Measurements from ENCODE around the gene PHACTR1.

Gene PHACTR1

DNA sequence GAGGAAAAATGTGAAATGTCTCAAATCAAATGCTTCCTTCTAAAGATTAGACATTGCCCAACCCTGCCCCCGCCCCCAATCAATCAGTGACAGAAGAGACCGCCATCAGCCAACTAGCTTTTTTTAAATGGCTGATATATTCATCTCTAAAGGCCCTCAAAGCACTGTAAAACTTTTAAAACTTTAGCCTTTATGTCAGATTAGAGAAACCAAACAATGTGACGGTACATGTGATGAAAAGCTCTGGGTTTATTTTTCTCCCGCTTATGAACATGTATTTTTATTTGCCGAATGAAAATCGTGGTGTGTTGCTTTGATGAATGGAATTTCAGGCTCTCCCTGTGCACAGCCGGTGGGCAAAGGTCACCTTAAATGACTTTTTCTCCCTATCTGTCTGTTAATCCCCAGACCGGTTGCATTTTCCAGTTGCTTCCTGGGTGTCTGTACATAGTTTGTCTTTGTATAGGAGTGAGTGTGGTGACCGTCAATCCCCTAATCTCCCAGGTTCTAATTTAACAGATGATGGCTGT, 573.3 kb downstream of the PHACTR1 start:
- no peak for DNase-seq (ENCODE audit: low read depth)

- DNase-seq (ENCODE audit: low read depth) = no peak
Observed at GRCh38 chr6:13290335-13290734, 573.8 kb downstream of the PHACTR1 start.

GRCh38 chr6:13292774-13293173, 576.2 kb downstream of the PHACTR1 start:
- no peak for DNase-seq (ENCODE audit: low read depth)

GRCh38 chr6:13294499-13295069, 578.0 kb downstream of the PHACTR1 start:
- no peak for DNase-seq (ENCODE audit: low read depth)

GRCh38 chr6:13295576-13295975, 579.0 kb downstream of the PHACTR1 start:
- no peak for DNase-seq (ENCODE audit: low read depth)

- no peak for DNase-seq (ENCODE audit: low read depth)
Observed at GRCh38 chr6:13296536-13296997, 580.0 kb downstream of the PHACTR1 start.

DNA sequence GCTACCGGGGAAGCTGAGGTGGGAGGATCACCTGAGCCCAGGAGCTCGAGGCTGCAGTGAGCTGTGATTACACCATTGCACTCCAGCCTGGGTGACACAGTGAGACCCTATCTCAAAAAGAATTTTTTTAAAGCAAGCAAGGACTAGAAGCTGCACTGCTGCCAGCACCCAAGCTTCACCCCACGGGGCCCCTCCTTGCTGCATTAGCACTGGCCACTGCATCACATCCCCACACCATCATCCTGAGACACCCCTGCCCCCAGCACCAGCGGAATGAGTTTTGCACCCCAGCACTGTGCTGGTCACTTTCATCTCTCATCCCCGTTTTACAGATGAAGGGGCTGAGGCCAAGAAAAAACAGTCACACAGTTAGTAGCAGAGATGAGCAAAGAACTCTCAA, 580.8 kb downstream of the PHACTR1 start:
- DNase-seq (ENCODE audit: low read depth) = no peak

GRCh38 chr6:13298446-13298845, 581.9 kb downstream of the PHACTR1 start:
- no peak for DNase-seq (ENCODE audit: low read depth)

GRCh38 chr6:13299403-13299821, 582.8 kb downstream of the PHACTR1 start:
- DNase-seq (ENCODE audit: low read depth) = no peak

DNA sequence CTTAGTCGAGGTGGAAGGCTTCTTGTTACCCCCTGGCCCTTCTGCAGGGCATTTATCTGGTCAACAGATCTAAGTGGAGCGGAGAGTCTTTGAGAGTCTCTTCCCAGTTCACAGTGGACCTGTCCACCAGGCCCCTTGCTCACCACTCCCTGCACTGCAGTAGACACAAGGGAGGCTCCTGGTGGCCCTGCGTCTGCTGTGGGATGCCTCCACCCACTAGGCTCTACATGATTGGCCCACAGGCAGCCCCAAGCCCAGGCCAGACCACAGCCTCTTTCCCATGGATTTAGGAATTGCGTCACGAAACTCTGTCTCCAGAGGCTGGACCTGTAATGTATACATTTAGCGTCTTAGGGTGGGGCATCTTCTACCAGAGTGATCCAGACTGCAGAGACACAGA, 583.4 kb downstream of the PHACTR1 start:
- DNase-seq (ENCODE audit: low read depth) = no peak

DNA sequence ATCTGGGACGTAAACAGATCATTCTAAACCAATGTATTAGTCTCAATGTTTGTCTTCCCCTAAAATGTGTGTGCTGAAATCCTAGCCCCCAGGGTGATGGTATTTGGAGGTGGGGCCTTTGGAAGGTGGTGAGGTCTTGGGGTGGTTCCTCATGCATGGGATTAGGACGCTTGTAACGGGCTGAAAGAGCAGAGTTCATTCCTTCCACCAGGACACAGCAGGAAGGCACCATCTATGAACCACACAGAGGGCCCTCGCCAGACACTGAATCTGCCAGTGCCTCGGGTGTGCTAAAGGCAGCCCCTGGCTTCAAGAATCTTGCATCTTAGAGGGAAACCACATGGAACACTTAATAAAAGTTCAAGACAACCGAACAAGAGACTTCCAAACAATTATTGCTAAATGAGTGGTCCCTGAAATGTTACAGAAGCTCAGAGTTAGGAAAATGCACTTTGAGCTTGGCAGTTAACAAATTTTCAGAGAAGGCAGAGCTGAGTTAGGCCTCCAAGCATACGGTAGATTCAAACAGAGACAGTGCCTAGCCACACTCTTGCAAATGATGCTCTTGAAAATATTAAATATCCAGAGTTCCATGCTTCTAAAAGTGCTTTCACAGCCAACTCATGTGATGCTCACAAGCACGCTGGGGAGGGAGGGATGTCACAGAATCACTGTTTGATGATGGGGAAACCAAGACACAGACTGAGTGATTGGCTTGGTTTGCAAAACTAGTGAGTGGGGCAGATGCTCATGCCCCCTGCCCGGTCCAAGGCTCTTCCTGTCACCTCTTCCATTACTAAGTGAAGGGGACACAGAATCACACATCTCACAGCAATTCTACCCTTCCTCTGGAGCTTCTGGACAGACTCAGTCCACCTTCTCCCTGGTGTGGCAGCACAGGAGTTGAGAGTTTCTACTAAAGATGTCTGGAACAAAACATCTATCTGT, 584.4 kb downstream of the PHACTR1 start:
- no peak for DNase-seq (ENCODE audit: low read depth)

DNA sequence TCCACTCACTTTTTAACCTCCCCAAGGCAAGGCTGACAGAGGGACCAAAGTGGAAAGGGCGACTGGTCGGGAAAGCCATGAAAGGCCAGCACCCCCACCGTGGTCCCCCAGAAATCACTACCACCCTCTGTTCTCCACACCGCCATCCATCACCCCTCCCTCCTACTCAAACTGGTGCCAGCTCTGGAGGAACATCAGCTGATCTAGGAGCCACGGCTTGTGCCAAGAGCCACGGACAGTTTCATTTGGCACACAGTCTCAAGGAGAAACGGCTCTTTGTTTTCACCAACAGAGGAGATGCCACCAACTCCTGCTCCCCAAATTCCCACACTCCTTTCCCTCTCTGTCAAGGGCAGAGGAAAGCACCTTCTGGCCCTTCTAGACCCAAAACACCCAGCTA, 585.7 kb downstream of the PHACTR1 start:
- no peak for DNase-seq (ENCODE audit: low read depth)

GRCh38 chr6:13302751-13303667, 586.4 kb downstream of the PHACTR1 start:
- peak; percentile 94 for DNase-seq (ENCODE audit: low read depth)

DNA sequence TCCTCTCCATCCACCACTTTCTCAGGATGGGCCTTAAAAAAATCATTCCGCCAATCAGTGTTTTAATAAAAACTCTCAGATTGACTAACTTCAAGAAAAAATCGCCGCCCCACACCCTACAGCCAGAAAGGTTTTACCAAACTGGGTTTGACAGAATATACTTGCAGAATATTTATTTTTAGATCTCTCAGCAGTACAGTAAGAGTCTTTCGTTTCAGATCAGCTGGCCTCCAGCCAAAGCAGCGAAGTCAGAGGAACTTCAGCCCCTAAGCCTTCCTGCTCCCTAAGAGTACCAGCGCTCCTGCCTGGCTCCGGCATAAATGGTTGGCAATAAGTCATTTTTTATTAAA, 587.1 kb downstream of the PHACTR1 start:
- no peak for DNase-seq (ENCODE audit: low read depth)

DNA sequence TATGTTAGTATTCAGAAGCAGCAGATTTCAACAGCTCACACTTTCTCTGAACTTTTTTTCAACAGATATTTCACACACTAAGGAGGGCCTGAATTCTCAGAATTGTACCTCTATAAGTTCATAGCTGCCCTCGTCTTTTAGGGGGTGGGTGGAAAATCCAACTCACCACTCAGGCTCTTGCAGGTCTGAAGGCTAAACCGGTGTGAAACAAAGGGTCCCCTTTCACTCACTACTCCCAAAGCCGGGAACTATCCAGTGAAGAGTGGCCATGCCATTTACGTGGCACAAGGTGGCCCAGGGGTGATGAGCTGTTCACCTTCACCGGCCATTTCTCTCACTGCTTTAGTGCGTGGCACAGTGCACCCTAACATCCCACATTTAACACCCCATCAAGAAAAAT, 587.5 kb downstream of the PHACTR1 start:
- DNase-seq (ENCODE audit: low read depth) = no peak

GRCh38 chr6:13304580-13305260, 588.2 kb downstream of the PHACTR1 start:
- no peak for DNase-seq (ENCODE audit: low read depth)

DNA sequence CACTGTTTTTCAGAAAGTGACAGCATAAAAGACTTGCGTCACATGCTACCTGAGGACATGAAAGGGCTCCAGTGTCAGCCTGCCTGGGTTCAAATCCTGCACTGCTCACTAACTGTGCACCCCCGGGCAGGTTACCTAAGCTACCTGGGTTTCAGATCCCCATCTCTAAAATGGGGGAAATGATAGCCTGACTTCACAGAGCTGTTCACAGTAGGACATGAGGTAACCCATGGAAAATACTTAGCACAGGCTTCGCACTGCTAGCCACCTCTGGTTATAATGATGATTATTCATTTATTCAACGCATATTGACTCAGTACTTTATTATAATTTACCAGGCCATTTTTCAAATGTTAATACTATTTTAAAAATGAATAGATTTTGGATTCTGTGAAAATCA, 588.7 kb downstream of the PHACTR1 start:
- DNase-seq (ENCODE audit: low read depth) = no peak

- DNase-seq (ENCODE audit: low read depth) = no peak
Observed at GRCh38 chr6:13305791-13306190, 589.2 kb downstream of the PHACTR1 start.

- DNase-seq (ENCODE audit: low read depth) = peak; percentile 49
Observed at GRCh38 chr6:13307508-13307995, 591.0 kb downstream of the PHACTR1 start.

GRCh38 chr6:13308332-13308731, 591.8 kb downstream of the PHACTR1 start:
- no peak for DNase-seq (ENCODE audit: low read depth)

- no peak for DNase-seq (ENCODE audit: low read depth)
Observed at GRCh38 chr6:13311155-13311554, 594.6 kb downstream of the PHACTR1 start.
